Neural progenitor cell (in vitro differentiated cells): ENCODE data around the gene SLC6A4. TPM values are rescaled to one million over a fixed set of nuclear protein-coding genes. Genes with fewer than 3 reads are reported as not detected.

ENCODE experiments used
- DNase-seq: peaks from one replicate; pipeline ENCODE4 v3.0.0-alpha.2; 2016; ENCODE audit warnings: low spot score
- H2AFZ ChIP-seq: fragments of 200-600 bp; sonication (generic); replicated peaks from 2 replicates; pipeline ENCODE4 v1.6.1; 2016; ENCODE audit warnings: antibody characterized with exemption
- H3F3A ChIP-seq: fragments of 200-600 bp; sonication (generic); 2 replicates; pipeline ENCODE4 v1.6.1; 2016; ENCODE audit warnings: antibody characterized with exemption, low read depth
- H3K27ac ChIP-seq: fragments of 200-600 bp; sonication (generic); 2 replicates; pipeline ENCODE4 v1.5.1; 2016; ENCODE audit warnings: mild to moderate bottlenecking
- H3K27me3 ChIP-seq: fragments of 200-600 bp; sonication (generic); 2 replicates; pipeline ENCODE4 v1.6.1; 2016; ENCODE audit warnings: mild to moderate bottlenecking, moderate library complexity
- H3K36me3 ChIP-seq: fragments of 200-600 bp; sonication (generic); 2 replicates; pipeline ENCODE4 v1.5.1; 2016
- H3K4me1 ChIP-seq: fragments of 200-600 bp; sonication (generic); 2 replicates; pipeline ENCODE4 v1.6.1; 2016; ENCODE audit warnings: mixed run types
- H3K4me2 ChIP-seq: fragments of 200-600 bp; sonication (generic); 2 replicates; pipeline ENCODE4 v1.6.1; 2016
- H3K4me3 ChIP-seq: fragments of 200-600 bp; sonication (generic); 2 replicates; pipeline ENCODE4 v1.5.1; 2016
- H3K79me2 ChIP-seq: fragments of 200-600 bp; sonication (generic); 2 replicates; pipeline ENCODE4 v1.6.1; 2016; ENCODE audit warnings: low read depth
- H3K9ac ChIP-seq: fragments of 200-600 bp; sonication (generic); 2 replicates; pipeline ENCODE4 v1.6.1; 2016
- H3K9me3 ChIP-seq: fragments of 200-600 bp; sonication (generic); 2 replicates; pipeline ENCODE4 v1.5.1; 2016; ENCODE audit warnings: low read depth
- H4K20me1 ChIP-seq: fragments of 200-600 bp; sonication (generic); 2 replicates; pipeline ENCODE4 v1.6.1; 2016; ENCODE audit warnings: low read depth
- H3K27ac Mint-ChIP-seq: 3 replicates; pipeline ENCODE4 v1.8.0; 2021; ENCODE audit warnings: mixed read lengths
- H3K27me3 Mint-ChIP-seq: 2 replicates; pipeline ENCODE4 v1.8.0; 2022; ENCODE audit warnings: low read depth, mild to moderate bottlenecking, inconsistent platforms, moderate library complexity, mixed read lengths; ENCODE audit not compliant: insufficient read depth
- H3K36me3 Mint-ChIP-seq: 3 replicates; pipeline ENCODE4 v1.8.0; 2021; ENCODE audit warnings: mixed read lengths
- H3K4me1 Mint-ChIP-seq: 3 replicates; pipeline ENCODE4 v1.8.0; 2021; ENCODE audit warnings: mixed read lengths
- H3K4me3 Mint-ChIP-seq: 3 replicates; pipeline ENCODE4 v1.8.0; 2021; ENCODE audit warnings: mild to moderate bottlenecking, moderate library complexity, mixed read lengths
- H3K9me3 Mint-ChIP-seq: 3 replicates; pipeline ENCODE4 v1.8.0; 2020; ENCODE audit warnings: mixed read lengths
- CTCF ChIP-seq: fragments of 200-600 bp; sonication (generic); IDR thresholded peaks from 2 replicates; pipeline ENCODE4 v1.5.1; 2017; ENCODE audit warnings: antibody characterized with exemption, mild to moderate bottlenecking
- EZH2 ChIP-seq: fragments of 200-600 bp; sonication (generic); IDR thresholded peaks from 2 replicates; pipeline ENCODE4 v1.6.1; 2017; ENCODE audit warnings: antibody characterized with exemption, mild to moderate bottlenecking, moderate library complexity
- EZH2phosphoT487 ChIP-seq: fragments of 200-600 bp; sonication (generic); IDR thresholded peaks from 2 replicates; pipeline ENCODE4 v1.6.1; 2017; ENCODE audit warnings: antibody characterized with exemption
- total RNA-seq: library from RNA; depleted of rRNA; stranded (reverse); fragments of >200 nt; gene quantifications from 2 replicates; pipeline ENCODE4 v1.2.3, GENCODE V29; 2015; ENCODE audit warnings: low replicate concordance

Gene SLC6A4
- total RNA-seq, 1 donor from 2014 or later: not detected

- H3K27ac ChIP-seq: no peak overlapping the region
- H3K4me1 ChIP-seq: no peaks in the 10 kb centered on the region
- H3K27me3 ChIP-seq: no peaks in the 10 kb centered on the region
- H3K4me3 ChIP-seq: no peak overlapping the region
- H3K36me3 ChIP-seq: peaks cover 18% of the 10 kb centered on the region
- H2AFZ ChIP-seq: no peak overlapping the region
- DNase-seq: no peak
- Mint-ChIP-seq H3K27me3 (no peaks in the 10 kb centered on the region), H3K4me3 (no peak overlapping the region), H3K9me3 (no peaks in the 10 kb centered on the region), H3K27ac (no peak overlapping the region), H3K36me3 (peaks cover 8% of the 10 kb centered on the region), H3K4me1 (no peaks in the 10 kb centered on the region)
- H3K79me2 ChIP-seq: peaks cover 5% of the 10 kb centered on the region
- TF ChIP-seq EZH2phosphoT487 (no peak), EZH2 (no peak), CTCF (no peak)
- no peaks in the 10 kb centered on the region for H3K9me3 ChIP-seq
- no peak overlapping the region for H3K4me2 ChIP-seq
- H3F3A ChIP-seq: no peaks in the 10 kb centered on the region
- H3K9ac ChIP-seq: no peak overlapping the region
- peaks cover 8% of the 10 kb centered on the region for H4K20me1 ChIP-seq
Observed at GRCh38 chr17:30174556-30174955, 60.9 kb downstream of the SLC6A4 start.

DNA sequence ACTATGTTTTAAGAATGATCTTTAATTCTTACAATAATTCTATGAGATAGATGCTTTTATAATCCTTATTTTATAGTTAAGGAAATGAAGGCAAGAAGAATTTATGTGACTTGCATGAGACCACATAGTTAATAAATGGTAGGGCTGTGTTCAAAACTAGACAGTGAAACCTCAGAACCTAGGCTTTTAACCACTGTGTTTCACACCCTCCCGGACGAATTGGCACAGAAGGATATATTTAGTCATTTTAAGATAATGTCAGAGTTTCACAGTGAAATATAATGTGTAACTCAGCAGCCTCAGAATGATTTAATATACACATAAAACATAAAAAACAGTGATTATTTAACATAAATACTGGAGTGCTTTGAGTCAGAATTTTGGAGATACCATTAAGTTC, 61.8 kb downstream of the SLC6A4 start:
- Histone ChIP-seq H3F3A (peaks cover 6% of the 10 kb centered on the region), H2AFZ (no peak overlapping the region), H3K9ac (no peak overlapping the region), H3K27me3 (no peaks in the 10 kb centered on the region), H3K27ac (no peak overlapping the region), H3K4me1 (no peaks in the 10 kb centered on the region), H4K20me1 (peaks cover 14% of the 10 kb centered on the region), H3K36me3 (peaks cover 11% of the 10 kb centered on the region), H3K9me3 (no peaks in the 10 kb centered on the region), H3K4me3 (no peak overlapping the region), H3K79me2 (peaks cover 12% of the 10 kb centered on the region), H3K4me2 (no peak overlapping the region)
- Mint-ChIP-seq H3K9me3 (no peaks in the 10 kb centered on the region), H3K27ac (no peak overlapping the region), H3K4me3 (no peak overlapping the region), H3K27me3 (no peaks in the 10 kb centered on the region), H3K4me1 (no peaks in the 10 kb centered on the region), H3K36me3 (peaks cover 5% of the 10 kb centered on the region)
- TF ChIP-seq EZH2phosphoT487: no peak
- TF ChIP-seq EZH2: no peak
- TF ChIP-seq CTCF: no peak
- DNase-seq: no peak

DNA sequence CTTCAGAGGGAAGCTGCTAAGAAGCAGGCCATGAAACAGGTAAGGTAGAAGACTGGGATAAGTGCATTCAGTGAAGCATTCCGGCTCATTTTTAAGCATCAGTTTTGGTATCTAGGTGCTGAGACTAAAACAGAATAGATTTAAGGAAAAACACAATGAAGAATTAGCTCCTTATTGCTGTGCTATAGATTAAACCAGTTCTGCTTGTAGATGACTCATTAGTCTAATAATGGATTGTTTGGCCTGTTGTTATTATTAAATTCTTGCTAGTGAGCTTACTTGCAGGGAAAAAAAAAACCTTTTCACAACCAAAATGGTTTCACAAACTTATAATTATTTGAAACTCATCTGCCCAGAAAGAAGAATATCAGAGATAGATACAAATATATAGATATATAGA, 62.9 kb downstream of the SLC6A4 start:
- no peaks in the 10 kb centered on the region for H3K27me3 ChIP-seq
- Mint-ChIP-seq H3K27me3 (no peaks in the 10 kb centered on the region), H3K36me3 (peaks cover 3% of the 10 kb centered on the region), H3K4me3 (no peak overlapping the region), H3K27ac (no peak overlapping the region), H3K9me3 (no peaks in the 10 kb centered on the region), H3K4me1 (no peaks in the 10 kb centered on the region)
- H3K4me2 ChIP-seq: no peak overlapping the region
- peaks cover 7% of the 10 kb centered on the region for H3F3A ChIP-seq
- DNase-seq: no peak
- H3K4me1 ChIP-seq: no peaks in the 10 kb centered on the region
- H3K9ac ChIP-seq: no peak overlapping the region
- H3K79me2 ChIP-seq: peaks cover 13% of the 10 kb centered on the region
- peaks cover 14% of the 10 kb centered on the region for H4K20me1 ChIP-seq
- no peak overlapping the region for H3K4me3 ChIP-seq
- H3K36me3 ChIP-seq: peaks cover 11% of the 10 kb centered on the region
- no peak for TF ChIP-seq CTCF
- TF ChIP-seq EZH2phosphoT487: no peak
- H3K9me3 ChIP-seq: no peaks in the 10 kb centered on the region
- no peak overlapping the region for H3K27ac ChIP-seq
- H2AFZ ChIP-seq: no peak overlapping the region
